Measurements from ENCODE around the gene ELOVL6. TPM values are rescaled to one million over a fixed set of nuclear protein-coding genes. Genes with fewer than 3 reads are reported as not detected.

Gene ELOVL6
- total and polyA plus RNA-seq, 4 donors, result 19.5 to 38.8 (median 37.5) TPM

GRCh38 chr4:110088670-110089069 lies 109.7 kb downstream of the ELOVL6 start:
- H3K9me3 ChIP-seq (ENCODE audit: control insufficient read depth in 4 of 4, low read length in 3 of 4), result no peaks in the 10 kb centered on the region
- H3K27me3 ChIP-seq (ENCODE audit: control insufficient read depth in 4 of 4, insufficient read depth in 4 of 4, low read length in 3 of 4), result no peaks in the 10 kb centered on the region
- no peaks in the 10 kb centered on the region for H3K36me3 ChIP-seq (ENCODE audit: control insufficient read depth in 4 of 4, insufficient read depth in 3 of 4, low read depth in 1 of 4, low read length in 3 of 4)
- no peak overlapping the region for H3K27ac ChIP-seq (ENCODE audit: low read depth in 1 of 2, low read length in 2 of 2)
- H3K4me3 ChIP-seq (ENCODE audit: low read depth in 1 of 3, low read length in 3 of 3), result no peak overlapping the region
- peaks cover 0 to 5% (median 0%) of the 10 kb centered on the region in 4 donors for H3K4me1 ChIP-seq (ENCODE audit: control insufficient read depth in 4 of 4, insufficient read depth in 4 of 4, low read length in 3 of 4)
- DNase-seq (ENCODE audit: low spot score), result no peak
- no peak for TF ChIP-seq GABPA (IDR thresholded peaks at IDR 0.05 in 1 of 2, conservative IDR thresholded peaks at IDR 0.05 in 1 of 2)
- TF ChIP-seq RXRA (IDR thresholded peaks at IDR 0.05), result no peak
- no peak for TF ChIP-seq NR2F2 (IDR thresholded peaks at IDR 0.05)
- no peak for TF ChIP-seq FOXA1 (IDR thresholded peaks at IDR 0.05)
- no peak overlapping the region for H3K9ac ChIP-seq (ENCODE audit: low read depth in 1 of 2, low read length in 2 of 2)
- WGBS, result 86% methylated on average over 4 of the region's 4 CpGs

GRCh38 chr4:110087070-110087708 lies 111.2 kb downstream of the ELOVL6 start:
- Histone ChIP-seq H3K36me3 (ENCODE audit: control insufficient read depth in 4 of 4, insufficient read depth in 3 of 4, low read depth in 1 of 4, low read length in 3 of 4) (no peaks in the 10 kb centered on the region), H3K4me1 (ENCODE audit: control insufficient read depth in 4 of 4, insufficient read depth in 4 of 4, low read length in 3 of 4) (peaks cover 0 to 5% (median 0%) of the 10 kb centered on the region in 4 donors), H3K27me3 (ENCODE audit: control insufficient read depth in 4 of 4, insufficient read depth in 4 of 4, low read length in 3 of 4) (no peaks in the 10 kb centered on the region), H3K4me3 (ENCODE audit: low read depth in 1 of 3, low read length in 3 of 3) (no peak overlapping the region), H3K9me3 (ENCODE audit: control insufficient read depth in 4 of 4, low read length in 3 of 4) (no peaks in the 10 kb centered on the region), H3K27ac (ENCODE audit: low read depth in 1 of 2, low read length in 2 of 2) (no peak overlapping the region), H3K9ac (ENCODE audit: low read depth in 1 of 2, low read length in 2 of 2) (no peak overlapping the region)
- WGBS, result 84% methylated on average over 4 of the region's 4 CpGs
- DNase-seq (ENCODE audit: low spot score), result no peak
- no peak for TF ChIP-seq REST (IDR thresholded peaks at IDR 0.05)
- no peak for TF ChIP-seq RAD21 (IDR thresholded peaks at IDR 0.05)
- TF ChIP-seq CTCF (IDR thresholded peaks at IDR 0.05; ENCODE audit: low read depth, low read length, missing input control), result no peak
- no peak for TF ChIP-seq HNF4A (conservative IDR thresholded peaks at IDR 0.05)
- no peak for TF ChIP-seq RXRA (IDR thresholded peaks at IDR 0.05)
- no peak for TF ChIP-seq TAF1 (conservative IDR thresholded peaks at IDR 0.05)
- TF ChIP-seq ATF3 (IDR thresholded peaks at IDR 0.05), result no peak
- TF ChIP-seq FOXA2 (IDR thresholded peaks at IDR 0.05), result no peak
- TF ChIP-seq EGR1 (IDR thresholded peaks at IDR 0.05; ENCODE audit: low read depth in 2 of 2), result no peak
- no peak for TF ChIP-seq MAX (IDR thresholded peaks at IDR 0.05)
- no peak for TF ChIP-seq GABPA (IDR thresholded peaks at IDR 0.05 in 1 of 2, conservative IDR thresholded peaks at IDR 0.05 in 1 of 2)
- no peak for TF ChIP-seq YY1 (IDR thresholded peaks at IDR 0.05)
- TF ChIP-seq JUND (IDR thresholded peaks at IDR 0.05), result no peak
- no peak for TF ChIP-seq NR2F2 (IDR thresholded peaks at IDR 0.05)
- no peak for TF ChIP-seq FOXA1 (IDR thresholded peaks at IDR 0.05)
- no peak for TF ChIP-seq SP1 (IDR thresholded peaks at IDR 0.05)
